ENCODE measurements around the gene C1orf35. TPM values are rescaled to one million over a fixed set of nuclear protein-coding genes. Genes with fewer than 3 reads are reported as not detected.

C1orf35 gene
- total RNA-seq = 6.5 TPM

GRCh38 chr1:228102791-228103620 is at the start of gene C1orf35:
C1orf35 (minus strand) TSS chr1:228103325; CDS start chr1:228103227, 98 bp downstream.

GRCh38 chr1:228149406-228150119 is 46.4 kb upstream of the C1orf35 start, which contains the start of gene GJC2:
GJC2 (plus strand) TSS chr1:228149930; CDS start chr1:228157759, 7,829 bp downstream.

DNA sequence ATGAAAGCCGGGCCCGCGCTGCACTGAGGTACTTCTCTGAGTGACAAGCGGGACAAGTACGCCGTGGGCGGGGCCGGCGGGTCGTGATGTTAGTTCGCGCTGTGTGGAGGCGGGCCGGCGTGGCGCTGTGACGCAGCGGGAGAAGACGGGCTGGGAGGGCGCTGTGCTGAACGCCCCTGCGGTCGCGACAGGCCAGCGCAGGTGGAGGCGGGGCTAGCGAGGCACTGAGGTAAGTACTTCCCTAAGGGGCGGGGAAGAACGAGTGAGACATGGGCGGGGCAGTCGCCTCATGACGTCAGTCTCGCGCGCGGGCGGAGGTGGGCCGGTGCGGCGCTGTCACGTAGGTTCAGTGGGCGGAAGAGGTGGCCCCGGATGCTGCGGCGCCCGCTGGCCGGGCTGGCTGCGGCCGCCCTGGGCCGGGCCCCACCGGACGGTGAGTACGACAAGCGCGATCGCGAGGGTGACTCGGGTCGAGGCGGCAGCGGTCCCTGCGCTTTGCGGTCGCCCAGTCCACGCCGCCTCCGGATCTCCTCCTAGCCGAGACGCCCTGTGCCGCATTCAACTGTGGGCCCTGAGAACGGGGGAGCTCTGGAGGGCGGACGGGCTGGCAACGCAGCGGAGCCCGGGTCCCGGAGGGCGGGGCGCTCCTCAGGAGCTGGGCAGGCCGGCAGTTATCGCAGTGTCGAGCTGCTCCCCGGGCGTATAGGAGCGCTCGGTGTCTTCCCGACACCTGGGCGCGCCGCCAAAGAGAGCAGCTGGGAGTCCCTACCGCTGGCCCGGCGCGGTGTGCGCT is 37.0 kb upstream of the C1orf35 start, which contains the start of gene GUK1:
Gene GUK1, plus strand, starts transcription at position 349 of the 793 bp plus-strand sequence. Its CDS starts 24 bp downstream, at position 373.

DNA sequence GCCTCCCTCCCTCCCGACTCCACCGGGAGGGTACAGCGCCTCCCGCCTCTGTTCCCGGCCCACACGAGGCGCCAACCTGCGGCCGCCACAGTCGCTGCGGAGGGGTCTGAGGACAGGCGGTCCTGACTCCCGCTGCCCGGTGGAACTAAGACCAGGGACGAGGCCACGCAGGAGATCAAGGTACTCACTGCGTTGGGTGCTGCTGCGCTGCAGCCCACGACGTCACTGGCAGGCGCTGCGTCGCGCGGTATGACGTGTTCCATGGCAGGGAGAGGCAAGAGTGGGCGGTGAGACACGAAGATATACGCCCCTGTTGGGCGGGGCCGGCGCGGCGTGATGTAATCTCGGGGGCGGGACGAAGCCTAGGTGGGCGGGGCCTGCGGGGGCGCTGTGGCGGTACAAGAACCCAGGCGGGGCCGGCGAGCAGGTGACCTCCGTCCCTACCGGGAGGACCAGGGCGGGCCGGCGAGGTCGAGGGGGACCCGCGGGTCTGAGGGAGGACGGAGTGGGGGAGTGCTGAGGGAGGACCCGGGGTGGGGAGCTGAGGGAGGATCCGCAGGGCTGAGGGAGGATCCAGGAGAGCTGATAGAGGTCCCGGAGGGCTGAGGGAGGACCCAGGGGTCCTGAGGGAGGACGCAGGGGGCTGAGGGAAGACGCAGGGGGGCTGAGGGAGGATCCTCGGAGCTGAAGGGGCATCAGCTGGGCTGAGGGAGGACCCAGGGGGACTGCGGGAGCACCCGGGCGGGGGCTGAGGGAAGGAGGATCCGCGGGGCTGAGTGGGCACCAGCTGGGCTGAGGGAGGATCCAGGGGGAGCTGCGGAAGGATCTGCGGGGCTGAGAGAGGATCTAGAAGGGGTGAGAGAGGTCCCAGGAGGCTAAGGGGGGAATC is 6.2 kb upstream of the C1orf35 start, which contains the start of gene MRPL55:
Gene MRPL55, minus strand, starts transcription at position 227 of the 889 bp plus-strand sequence. CDS start 1,039 bp downstream, outside the sequence.

DNA sequence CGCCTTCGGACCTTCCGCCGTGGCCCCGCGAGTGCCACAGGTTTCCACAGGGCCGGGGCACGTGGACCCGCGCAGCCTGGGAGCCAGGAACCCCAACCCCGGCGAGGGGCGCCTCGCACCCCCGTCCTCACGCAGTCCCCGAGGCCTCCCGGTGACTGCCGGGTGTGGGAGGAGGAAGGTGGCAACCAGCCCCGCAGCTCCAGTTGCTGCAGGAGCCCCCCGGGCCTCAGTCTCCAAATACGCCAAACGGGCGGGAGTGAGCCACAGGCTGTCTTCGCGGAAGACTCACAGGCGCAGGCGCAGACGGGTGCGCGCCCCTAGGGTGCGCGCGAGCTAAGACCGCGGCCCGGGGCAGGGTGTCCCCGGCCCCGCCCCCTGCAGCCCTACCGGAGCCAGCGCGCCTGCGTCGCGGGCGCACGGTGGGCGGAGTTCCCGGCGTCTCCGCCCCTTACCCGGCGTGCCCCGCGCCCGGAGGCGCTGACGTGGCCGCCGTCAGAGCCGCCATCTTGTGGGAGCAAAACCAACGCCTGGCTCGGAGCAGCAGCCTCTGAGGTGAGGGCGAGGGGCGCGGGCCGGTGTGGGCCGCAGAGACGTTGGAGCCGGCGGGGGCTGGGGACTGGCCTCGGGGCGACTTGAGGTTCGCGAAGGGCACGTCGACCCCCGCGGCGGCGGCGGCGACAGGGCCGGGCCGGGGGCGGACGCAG is 20.8 kb downstream of the C1orf35 start, which contains the start of gene ARF1:
Gene ARF1, plus strand, starts transcription at position 495 of the 704 bp plus-strand sequence. CDS start 14,407 bp downstream, outside the sequence.

Small RNA genes within 50 kb of the gene (small RNA-seq; reads per million reads assigned to genes)
- not detected for gene AL359510.1

Other genes with a start within 250 kb of the C1orf35 start
- 2.8 TPM for gene WNT9A, start 155.4 kb downstream of the C1orf35 start, total RNA-seq
- not detected for gene WNT3A, start 96.3 kb downstream of the C1orf35 start, total RNA-seq
- 184 TPM for gene ARF1, start 20.6 kb downstream of the C1orf35 start, total RNA-seq
- gene MRPL55, start 6.0 kb upstream of the C1orf35 start, total RNA-seq = 35.8 TPM
- gene GUK1, start 37.0 kb upstream of the C1orf35 start, total RNA-seq = 160 TPM
- 0.92 TPM for gene GJC2, start 46.6 kb upstream of the C1orf35 start, total RNA-seq
- gene IBA57, start 62.5 kb upstream of the C1orf35 start, total RNA-seq = 5.5 TPM
- 30.2 TPM for gene OBSCN, start 104.7 kb upstream of the C1orf35 start, total RNA-seq

All from diencephalon (tissue), 1 donor.